GM12892 (cell line): ENCODE measurements around the gene REEP5. TPM values are rescaled to one million over a fixed set of nuclear protein-coding genes. Genes with fewer than 3 reads are reported as not detected.
A peak's percentile ranks its signal among the peaks of the same experiment; 100 is the strongest.
"Not testable (repeated sequence)": the region's sequence is repeated elsewhere in the genome, so short reads cannot be mapped to it uniquely, and the experiment has no call there.

Experiments
- DNase-seq: peaks from one replicate; pipeline ENCODE4 v3.0.0; 2011; ENCODE audit not compliant: insufficient read length
- FAIRE-seq: peaks from 2 replicates; lab custom pipeline; 2011; peaks lifted over from hg19 to GRCh38; lab: Jason Lieb, UNC
- POLR2A ChIP-seq: IDR thresholded peaks from 2 replicates; pipeline ENCODE4 v1.6.1; 2011; ENCODE audit warnings: low read depth, low read length, control low read depth
- POLR2AphosphoS5 ChIP-seq: IDR thresholded peaks from 2 replicates; pipeline ENCODE4 v1.6.1; 2011; ENCODE audit warnings: low read depth, low read length, control low read depth
- TAF1 ChIP-seq: IDR thresholded peaks from 2 replicates; pipeline ENCODE4 v1.6.1; 2011; ENCODE audit warnings: low read depth, mild to moderate bottlenecking, control low read depth, low read length, borderline replicate concordance
- polyA plus RNA-seq: library from polyadenylated mRNA; unstranded; fragments of >200 nt; gene quantifications from one replicate; pipeline ENCODE4 v1.2.1, GENCODE V29; 2012; ENCODE audit warnings: missing spikeins, inconsistent platforms; ENCODE audit not compliant: missing spikeins

Gene REEP5
- polyA plus RNA-seq = 25.6 TPM

DNA sequence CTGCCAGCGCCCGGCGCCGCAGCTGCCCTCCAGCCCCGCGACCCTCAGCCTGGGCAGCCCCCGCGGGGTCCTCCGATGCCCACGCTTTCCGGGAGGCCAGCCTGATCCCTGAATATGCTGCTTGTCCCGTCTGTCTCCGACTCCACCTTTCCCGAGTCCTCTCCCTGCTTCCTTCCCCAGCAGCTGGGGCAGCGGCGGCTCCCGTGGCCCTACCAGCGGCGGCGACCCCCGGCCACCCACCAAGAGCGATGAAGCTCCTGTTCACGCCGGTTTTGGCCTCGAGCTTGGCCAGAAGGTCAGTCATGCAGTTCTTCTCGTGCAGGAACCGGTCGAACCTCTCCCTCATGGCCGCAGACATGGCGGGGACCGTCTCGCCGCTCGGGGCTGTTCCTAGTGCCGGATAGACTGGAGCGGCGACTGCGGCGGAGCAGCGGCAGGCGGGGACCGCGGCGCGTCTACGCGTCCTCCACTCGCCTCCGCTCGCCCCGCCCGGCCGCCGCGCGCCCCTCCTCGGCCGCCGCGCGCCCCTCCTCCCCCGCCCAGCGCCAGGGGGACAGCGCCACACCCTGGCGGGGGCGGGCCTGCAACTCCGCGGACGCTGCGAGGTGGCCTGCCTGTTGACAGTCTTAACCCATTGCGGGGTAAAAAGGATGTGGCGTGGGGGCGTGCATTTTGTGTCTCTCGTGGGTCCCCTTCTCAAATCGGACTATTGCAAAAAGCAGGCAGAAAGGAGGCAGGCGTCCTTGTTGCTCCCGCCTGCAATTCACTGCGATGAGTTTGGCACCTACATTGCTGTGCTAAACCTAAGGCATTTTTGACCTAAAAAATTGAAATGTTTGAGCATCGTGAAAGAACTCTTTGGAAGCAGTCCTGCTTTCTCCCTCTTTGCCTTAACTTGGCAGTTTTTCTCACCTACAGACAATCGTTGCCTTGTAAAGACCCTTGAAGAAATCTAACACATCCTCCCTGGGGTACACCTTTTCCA lies at the start of gene REEP5:
Gene REEP5 (minus strand): TSS at position 395 of the 985 bp plus-strand sequence. CDS start 37 bp downstream, at position 358.
- peak; percentile 95 for FAIRE-seq
- TF ChIP-seq POLR2A (peak; percentile 94), TAF1 (peak; percentile 71), POLR2AphosphoS5 (peak; percentile 90)
- DNase-seq = peak; percentile 73

DNA sequence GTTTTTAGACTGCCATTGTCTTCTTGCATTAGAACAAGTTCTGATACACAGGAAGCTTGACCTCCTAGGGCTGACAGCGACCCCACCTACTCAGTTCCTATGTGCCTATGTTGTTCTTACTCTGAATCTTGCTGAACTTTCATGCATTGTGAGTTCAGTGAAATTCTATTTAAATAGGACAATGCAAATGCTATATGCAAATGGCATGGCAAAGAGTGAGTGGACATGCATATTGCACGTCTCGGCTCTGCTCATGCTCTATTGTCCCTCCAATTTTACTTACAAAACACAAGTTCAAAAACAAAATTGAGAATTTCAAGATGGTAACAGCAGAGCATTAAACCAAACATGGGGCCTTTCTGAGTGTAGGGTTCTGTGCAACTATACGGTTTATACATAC lies 49.2 kb upstream of the REEP5 start:
- peak; percentile 33 for FAIRE-seq
- DNase-seq = no peak
- TF ChIP-seq POLR2AphosphoS5 (no peak), TAF1 (no peak), POLR2A (no peak)

DNA sequence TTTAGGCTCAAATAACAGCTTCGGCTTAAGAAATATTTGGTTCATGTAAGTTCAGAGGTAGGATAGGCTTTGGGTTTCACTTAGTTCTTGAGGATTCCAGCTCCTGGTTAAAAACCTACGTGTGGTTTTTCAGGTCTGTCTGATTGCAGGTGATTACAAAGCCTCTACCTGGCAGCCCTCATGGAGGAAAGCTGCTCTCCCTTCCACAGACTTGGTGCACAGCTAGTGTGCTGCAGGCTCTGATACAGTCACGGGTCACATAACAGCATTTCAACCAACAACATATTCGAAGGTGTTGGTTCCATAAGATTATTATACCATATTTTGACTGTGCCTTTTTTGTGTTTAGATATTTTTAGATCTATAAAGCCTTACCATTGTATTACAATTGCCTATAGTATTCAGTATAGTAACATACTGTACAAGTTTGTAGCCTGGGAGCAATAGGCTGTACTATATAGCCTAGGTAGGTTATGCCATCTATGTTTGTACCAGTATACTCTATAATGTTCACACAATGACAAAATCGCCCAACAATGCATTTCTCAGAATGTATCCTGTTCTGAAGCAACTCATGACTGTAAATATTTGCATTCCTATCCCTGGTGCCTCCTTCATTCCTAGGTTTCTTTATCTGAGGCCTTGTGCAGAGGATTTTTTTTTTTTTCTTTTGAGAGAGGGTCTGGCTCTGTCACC lies 46.5 kb upstream of the REEP5 start:
- DNase-seq (no peak), FAIRE-seq (peak; percentile 48)
- TF ChIP-seq POLR2A (no peak), TAF1 (no peak), POLR2AphosphoS5 (no peak)

DNA sequence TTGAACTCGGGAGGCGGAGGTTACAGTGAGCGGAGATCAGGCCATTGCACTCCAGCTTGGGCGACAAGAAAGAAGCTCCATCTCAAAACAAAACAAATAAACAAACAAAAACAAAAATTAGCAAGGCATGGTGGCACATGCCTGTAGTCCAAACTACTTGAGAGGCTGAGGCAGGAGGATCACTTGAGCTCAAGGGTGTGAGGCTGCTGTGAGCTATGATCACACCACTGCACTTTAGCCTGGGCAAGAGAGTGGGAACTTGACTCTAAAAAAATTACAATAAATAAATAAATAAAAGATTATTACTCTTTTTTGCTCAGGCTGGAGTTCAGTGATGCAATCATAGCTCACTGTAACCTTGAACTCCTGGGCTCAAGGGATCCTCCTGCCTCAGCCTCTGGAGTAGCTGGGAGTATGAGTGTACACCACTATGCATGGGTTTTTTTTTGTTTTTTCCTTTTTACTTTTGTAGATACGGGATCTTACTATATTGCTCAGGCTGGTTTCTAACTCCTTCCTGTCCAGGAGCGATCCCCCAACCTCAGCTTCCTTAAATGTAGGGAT lies 45.6 kb upstream of the REEP5 start:
- FAIRE-seq = no peak
- DNase-seq = no peak
- TF ChIP-seq TAF1 (no peak), POLR2A (no peak), POLR2AphosphoS5 (no peak)

DNA sequence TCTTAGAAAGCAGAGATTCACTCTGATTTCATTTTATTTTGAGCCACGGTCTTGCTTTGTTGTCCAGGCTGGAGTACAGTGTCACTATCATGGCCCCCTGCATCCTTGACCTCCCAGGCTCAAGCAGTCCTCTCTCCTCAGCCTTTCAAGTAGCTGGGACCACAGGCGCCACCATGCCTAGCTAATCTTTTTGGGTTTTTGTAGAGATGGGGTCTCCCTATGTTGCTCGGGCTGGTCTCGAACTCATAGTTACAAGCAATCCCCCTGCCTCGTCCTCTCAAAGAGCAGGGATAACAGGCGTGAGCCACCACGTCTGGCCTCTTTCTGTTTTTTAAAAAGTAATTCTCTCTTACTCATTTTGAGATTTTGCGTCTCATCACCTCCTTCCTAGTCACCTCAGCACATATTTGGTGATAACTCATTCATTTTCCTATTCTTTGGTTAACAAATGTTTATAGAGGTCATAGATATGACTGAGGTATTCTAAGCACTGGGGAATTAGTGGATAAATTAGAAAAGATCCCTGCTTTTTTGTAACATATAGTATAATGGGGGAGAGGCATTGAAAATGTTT lies 43.8 kb upstream of the REEP5 start:
- FAIRE-seq (no peak), DNase-seq (no peak)
- no peak for TF ChIP-seq POLR2A
- no peak for TF ChIP-seq POLR2AphosphoS5
- TF ChIP-seq TAF1 = no peak

DNA sequence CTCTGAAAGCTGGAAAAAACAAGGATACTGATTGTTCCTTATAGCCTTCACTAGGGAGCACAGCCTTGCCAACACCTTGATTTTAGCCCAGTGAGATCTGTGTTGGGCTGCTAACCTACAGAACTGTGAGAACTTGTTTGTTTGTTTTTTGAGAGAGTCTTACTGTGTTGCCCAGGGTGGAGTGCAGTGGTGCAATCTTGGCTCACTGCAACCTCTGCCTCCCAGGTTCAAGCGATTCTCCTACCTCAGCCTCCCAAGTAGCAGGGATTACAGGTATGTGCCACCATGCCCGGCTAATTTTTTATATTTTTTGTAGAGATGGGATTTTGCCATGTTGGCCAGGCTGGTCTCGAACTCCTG lies 41.3 kb upstream of the REEP5 start:
- not testable (repeated sequence) for FAIRE-seq, DNase-seq

DNA sequence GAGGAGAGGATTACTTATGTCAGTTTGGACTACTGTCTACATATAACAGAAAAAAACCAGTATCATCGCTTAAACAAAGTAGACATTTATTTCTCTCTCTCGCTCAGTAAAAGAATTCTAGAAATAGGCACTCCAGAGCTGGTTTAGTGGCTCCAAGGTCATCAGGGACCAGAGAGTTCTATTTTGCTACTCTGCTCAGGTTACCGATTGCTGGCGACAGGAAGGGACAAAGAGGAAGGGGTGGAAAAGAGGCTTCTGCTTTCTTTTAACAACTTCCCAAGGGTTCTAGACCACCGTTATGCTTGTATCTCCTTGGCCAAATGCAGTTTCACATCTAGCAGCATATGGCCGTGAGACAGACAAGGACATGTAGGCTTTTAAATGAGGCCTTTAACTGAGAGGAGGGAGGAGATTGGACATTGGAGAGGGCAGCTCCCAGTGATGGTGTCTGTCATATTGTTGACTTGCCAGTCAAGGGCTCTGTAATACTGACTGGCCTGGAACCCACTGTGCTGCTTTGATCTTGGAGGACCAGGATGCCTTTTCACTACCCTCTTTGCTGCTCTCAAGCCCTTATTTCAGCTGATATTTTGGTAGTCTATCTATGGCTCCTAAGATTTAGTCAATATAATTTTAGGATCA lies 39.0 kb upstream of the REEP5 start:
- no peak for DNase-seq
- TF ChIP-seq TAF1 = no peak
- TF ChIP-seq POLR2A = no peak
- TF ChIP-seq POLR2AphosphoS5 = no peak
- no peak for FAIRE-seq

DNA sequence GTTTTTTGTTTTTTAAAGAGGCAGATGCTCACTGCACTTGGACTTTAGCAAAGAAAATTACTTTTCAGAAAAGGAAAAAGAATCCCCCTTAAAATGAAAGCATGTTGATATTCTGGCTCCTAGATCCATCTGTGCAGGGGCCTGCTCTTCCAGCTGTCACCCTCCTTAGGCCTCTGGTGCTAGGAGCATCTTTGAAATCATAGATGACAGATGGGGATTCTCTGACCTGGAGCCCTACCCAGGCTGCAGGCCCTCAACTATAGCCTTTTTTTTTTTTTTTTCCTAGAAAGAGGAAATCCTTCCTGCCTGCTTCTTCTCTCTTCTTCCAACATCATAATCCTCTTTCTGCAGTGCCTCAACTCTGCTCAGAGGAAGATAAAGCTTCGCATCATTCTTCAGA lies 38.3 kb upstream of the REEP5 start:
- FAIRE-seq = no peak
- DNase-seq = no peak
- TF ChIP-seq POLR2A (no peak), TAF1 (no peak), POLR2AphosphoS5 (no peak)

DNA sequence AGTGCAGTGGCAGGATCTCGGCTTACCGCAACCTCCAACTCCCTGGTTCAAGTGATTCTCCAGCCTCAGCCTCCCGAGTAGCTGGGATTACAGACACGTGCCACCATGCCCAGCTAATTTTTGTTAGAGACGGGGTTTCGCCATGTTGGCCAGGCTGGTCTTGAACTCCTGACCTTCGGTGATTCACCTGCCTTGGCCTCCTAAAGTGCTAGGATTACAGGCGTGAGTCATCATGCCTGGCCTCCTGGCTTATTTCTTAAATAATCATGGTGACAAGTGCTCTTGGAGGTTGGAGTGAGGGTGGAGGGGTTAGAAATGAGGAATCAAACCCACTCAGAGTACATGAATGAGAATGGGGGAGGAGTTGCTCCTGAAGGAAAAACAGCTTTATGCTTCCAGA lies 37.8 kb upstream of the REEP5 start:
- FAIRE-seq, DNase-seq: not testable (repeated sequence)

DNA sequence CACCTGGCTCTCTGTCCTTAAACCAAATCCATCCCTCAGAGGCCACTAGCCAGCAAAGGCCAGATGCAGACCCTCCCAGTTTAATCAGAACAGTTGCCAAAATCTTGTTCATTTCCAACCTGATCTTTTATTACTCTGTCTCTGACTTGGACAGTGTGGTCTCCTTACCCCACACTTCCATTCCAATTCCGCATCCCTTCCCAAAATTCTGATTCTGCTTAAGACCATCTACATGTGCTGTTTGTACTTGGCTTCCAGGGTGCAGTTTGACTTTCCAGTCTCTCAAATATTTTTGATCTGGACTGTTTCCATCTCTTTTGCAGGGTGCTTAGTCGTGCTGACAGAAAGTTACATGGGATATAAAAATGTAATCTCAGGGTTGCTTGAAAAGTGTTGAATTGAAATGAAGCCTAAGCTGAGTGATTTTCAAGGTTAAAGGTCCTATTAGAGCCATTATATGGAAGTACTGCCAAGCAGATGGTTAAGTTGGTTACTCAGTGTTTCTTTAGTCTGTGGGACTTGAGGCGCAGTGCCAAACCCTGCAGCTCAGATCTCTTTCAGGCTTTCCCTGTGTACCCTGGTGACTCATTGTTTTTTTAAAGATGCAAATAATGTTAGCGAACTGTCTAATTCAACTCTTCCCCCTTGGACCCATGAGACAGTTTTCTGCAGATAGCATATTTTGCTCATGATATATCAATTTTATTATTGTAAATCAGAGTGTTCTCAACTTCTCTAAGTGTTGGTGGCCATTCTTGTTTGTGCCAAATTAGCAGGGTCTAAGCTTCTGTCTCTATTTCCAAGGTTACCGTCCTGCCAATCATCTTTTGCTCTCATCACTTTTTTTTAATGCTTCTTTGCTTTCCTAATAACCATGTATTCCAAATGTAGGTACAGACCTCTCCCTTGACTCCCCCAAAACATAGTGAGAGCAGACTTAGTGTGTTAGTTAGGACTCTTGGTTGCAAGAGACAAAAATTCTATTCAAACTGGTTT lies 36.4 kb upstream of the REEP5 start:
- FAIRE-seq (peak; percentile 54), DNase-seq (no peak)
- TF ChIP-seq POLR2A (no peak), TAF1 (no peak), POLR2AphosphoS5 (no peak)
